ENCODE measurements around the gene SETBP1. TPM values are rescaled to one million over a fixed set of nuclear protein-coding genes. Genes with fewer than 3 reads are reported as not detected.

Gene SETBP1
- total and polyA plus RNA-seq, 2 of the 13 experiments (the other 11 are each of a cell fraction or from before 2014, with no cell fraction given): 0.18 to 0.65 TPM

DNA sequence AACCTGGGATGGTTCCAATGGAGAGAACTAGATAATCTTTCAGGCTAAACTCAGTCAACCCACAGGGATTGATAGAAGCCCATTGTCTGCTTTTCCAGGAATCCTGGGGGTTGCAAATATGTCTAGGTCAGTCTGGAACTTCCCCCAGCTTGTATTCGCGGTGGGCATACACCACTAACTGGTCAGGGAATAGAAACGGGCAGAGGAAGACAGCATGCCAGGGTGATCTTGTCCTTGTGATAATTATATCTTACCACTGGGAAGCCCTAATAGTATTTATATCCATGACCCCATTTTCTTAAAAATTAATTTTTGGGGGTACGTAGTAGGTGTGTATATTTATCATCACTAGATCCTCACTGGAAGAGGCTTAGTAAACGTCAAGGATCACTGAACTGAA is 101.9 kb downstream of the SETBP1 start (continued):
- TF ChIP-seq, protein P1, sequence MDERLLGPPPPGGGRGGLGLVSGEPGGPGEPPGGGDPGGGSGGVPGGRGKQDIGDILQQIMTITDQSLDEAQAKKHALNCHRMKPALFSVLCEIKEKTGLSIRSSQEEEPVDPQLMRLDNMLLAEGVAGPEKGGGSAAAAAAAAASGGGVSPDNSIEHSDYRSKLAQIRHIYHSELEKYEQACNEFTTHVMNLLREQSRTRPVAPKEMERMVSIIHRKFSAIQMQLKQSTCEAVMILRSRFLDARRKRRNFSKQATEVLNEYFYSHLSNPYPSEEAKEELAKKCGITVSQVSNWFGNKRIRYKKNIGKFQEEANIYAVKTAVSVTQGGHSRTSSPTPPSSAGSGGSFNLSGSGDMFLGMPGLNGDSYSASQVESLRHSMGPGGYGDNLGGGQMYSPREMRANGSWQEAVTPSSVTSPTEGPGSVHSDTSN (CRISPR knock-in tag; IDR thresholded peaks at IDR 0.05): no peak
- no peak for TF ChIP-seq AGO2 (optimal IDR thresholded peaks at IDR 0.05; ENCODE audit: low read depth, low read length)

DNA sequence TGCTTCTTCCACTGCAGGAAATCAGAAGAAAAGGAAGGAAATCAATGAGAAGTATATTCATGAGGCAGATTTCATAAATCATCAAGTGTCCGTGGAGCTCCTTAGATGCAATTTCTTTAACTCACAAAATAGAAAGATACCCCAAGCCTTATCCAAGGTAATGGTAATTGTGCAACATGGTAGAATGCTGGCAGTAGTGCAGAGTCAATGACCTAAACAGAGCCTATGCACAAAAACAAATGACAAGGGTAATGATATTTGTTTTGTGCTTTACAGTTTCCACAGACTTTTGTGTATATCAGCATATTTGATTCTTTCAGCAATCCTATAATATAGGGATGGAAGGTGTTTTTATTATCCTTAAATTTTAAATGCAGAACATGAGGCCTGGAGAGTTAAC is 102.7 kb downstream of the SETBP1 start:
- POLR2A ChIA-PET: no interaction called here
- DNase-seq (ENCODE audit: low spot score) (no peak), FAIRE-seq (no peak), ATAC-seq (no peak)
- Histone ChIP-seq H3K9ac (ENCODE audit: insufficient read depth, low read depth, low read length) (no peak overlapping the region), H2AFZ (ENCODE audit: low read length) (no peak overlapping the region), H4K20me1 (ENCODE audit: insufficient read depth, low read length) (no peaks in the 10 kb centered on the region), H3K9me3 (ENCODE audit: low read length) (no peaks in the 10 kb centered on the region), H3K36me3 (replicated peaks in 1 of 2; ENCODE audit: control insufficient read depth in 1 of 2, insufficient read depth in 2 of 2, low read length in 2 of 2) (no peaks in the 10 kb centered on the region), H3K79me2 (ENCODE audit: insufficient read depth, low read length) (no peaks in the 10 kb centered on the region), H3K4me1 (ENCODE audit: insufficient read depth, low read length) (peaks cover 8% of the 10 kb centered on the region), H3K4me3 (replicated peaks in 1 of 3; ENCODE audit: insufficient read depth in 1 of 3, low read depth in 2 of 3, low read length in 3 of 3) (no peak overlapping the region), H3K4me2 (ENCODE audit: low read depth, low read length) (no peak overlapping the region), H3K27ac (ENCODE audit: extremely low read length, insufficient read depth, low read length) (no peak overlapping the region), H3K27me3 (ENCODE audit: control insufficient read depth in 1 of 2, insufficient read depth in 2 of 2, low read length in 2 of 2) (no peaks in the 10 kb centered on the region; a peak in 1 of 5 replicates)
- CTCF ChIA-PET (ENCODE audit: low intra/inter-chr PET ratio, low total read pairs): no interaction called here
- 43% methylated on average over 1 of the region's 1 CpG for WGBS (ENCODE audit: low lambda C conversion rate)
- intact Hi-C loops (cut with micrococcal nuclease; ENCODE audit: unreplicated experiment) (no loop called here), in situ Hi-C loops (cut with HindIII; ENCODE audit: extremely low pct_ligation_motif_present, low pct_unique_long_range_greater_than_20kb) (loop anchor here (25.0 kb wide), 1 partner anchor 96 kb away; the partner anchor contains the start of gene SETBP1)
- BruUV-seq (replicated peaks): no TSS peak
- TF ChIP-seq MAFF (IDR thresholded peaks at IDR 0.05; ENCODE audit: low read depth, low read length) (0 out of 2 replicates have a peak, but pooled peaks have one; percentile 24), ATAD3A (CRISPR knock-in tag; IDR thresholded peaks at IDR 0.05) (no peak), ZNF563 (CRISPR knock-in tag; IDR thresholded peaks at IDR 0.05) (no peak), ZFP90 (CRISPR knock-in tag; IDR thresholded peaks at IDR 0.05; ENCODE audit: borderline replicate concordance) (no peak), GPN1 (CRISPR knock-in tag; IDR thresholded peaks at IDR 0.05; ENCODE audit: borderline replicate concordance) (no peak), EHMT2 (IDR thresholded peaks at IDR 0.05; ENCODE audit: borderline replicate concordance, low read depth, low read length) (no peak), MAFK (conservative IDR thresholded peaks at IDR 0.05 in 1 of 2, IDR thresholded peaks at IDR 0.05 in 1 of 2; ENCODE audit: low read length in 2 of 2) (0 out of 4 replicates have a peak, but pooled peaks have one; percentile 7 to 18), ZNF264 (CRISPR knock-in tag; IDR thresholded peaks at IDR 0.05) (no peak), CHCHD3 (CRISPR knock-in tag; IDR thresholded peaks at IDR 0.05) (no peak), SP2 (CRISPR knock-in tag; IDR thresholded peaks at IDR 0.05) (no peak), HOXA9 (CRISPR knock-in tag; IDR thresholded peaks at IDR 0.05; ENCODE audit: borderline replicate concordance) (no peak)
- TF ChIP-seq, protein P2, sequence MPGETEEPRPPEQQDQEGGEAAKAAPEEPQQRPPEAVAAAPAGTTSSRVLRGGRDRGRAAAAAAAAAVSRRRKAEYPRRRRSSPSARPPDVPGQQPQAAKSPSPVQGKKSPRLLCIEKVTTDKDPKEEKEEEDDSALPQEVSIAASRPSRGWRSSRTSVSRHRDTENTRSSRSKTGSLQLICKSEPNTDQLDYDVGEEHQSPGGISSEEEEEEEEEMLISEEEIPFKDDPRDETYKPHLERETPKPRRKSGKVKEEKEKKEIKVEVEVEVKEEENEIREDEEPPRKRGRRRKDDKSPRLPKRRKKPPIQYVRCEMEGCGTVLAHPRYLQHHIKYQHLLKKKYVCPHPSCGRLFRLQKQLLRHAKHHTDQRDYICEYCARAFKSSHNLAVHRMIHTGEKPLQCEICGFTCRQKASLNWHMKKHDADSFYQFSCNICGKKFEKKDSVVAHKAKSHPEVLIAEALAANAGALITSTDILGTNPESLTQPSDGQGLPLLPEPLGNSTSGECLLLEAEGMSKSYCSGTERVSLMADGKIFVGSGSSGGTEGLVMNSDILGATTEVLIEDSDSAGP (CRISPR knock-in tag; IDR thresholded peaks at IDR 0.05; ENCODE audit: borderline replicate concordance): no peak
- TF ChIP-seq, protein P3, sequence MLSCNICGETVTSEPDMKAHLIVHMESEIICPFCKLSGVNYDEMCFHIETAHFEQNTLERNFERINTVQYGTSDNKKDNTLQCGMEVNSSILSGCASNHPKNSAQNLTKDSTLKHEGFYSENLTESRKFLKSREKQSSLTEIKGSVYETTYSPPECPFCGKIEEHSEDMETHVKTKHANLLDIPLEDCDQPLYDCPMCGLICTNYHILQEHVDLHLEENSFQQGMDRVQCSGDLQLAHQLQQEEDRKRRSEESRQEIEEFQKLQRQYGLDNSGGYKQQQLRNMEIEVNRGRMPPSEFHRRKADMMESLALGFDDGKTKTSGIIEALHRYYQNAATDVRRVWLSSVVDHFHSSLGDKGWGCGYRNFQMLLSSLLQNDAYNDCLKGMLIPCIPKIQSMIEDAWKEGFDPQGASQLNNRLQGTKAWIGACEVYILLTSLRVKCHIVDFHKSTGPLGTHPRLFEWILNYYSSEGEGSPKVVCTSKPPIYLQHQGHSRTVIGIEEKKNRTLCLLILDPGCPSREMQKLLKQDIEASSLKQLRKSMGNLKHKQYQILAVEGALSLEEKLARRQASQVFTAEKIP (CRISPR knock-in tag; IDR thresholded peaks at IDR 0.05; ENCODE audit: borderline replicate concordance): no peak
- TF ChIP-seq, protein P4, sequence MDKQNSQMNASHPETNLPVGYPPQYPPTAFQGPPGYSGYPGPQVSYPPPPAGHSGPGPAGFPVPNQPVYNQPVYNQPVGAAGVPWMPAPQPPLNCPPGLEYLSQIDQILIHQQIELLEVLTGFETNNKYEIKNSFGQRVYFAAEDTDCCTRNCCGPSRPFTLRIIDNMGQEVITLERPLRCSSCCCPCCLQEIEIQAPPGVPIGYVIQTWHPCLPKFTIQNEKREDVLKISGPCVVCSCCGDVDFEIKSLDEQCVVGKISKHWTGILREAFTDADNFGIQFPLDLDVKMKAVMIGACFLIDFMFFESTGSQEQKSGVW (CRISPR knock-in tag; IDR thresholded peaks at IDR 0.05; ENCODE audit: borderline replicate concordance): no peak
- TF ChIP-seq, protein P5, sequence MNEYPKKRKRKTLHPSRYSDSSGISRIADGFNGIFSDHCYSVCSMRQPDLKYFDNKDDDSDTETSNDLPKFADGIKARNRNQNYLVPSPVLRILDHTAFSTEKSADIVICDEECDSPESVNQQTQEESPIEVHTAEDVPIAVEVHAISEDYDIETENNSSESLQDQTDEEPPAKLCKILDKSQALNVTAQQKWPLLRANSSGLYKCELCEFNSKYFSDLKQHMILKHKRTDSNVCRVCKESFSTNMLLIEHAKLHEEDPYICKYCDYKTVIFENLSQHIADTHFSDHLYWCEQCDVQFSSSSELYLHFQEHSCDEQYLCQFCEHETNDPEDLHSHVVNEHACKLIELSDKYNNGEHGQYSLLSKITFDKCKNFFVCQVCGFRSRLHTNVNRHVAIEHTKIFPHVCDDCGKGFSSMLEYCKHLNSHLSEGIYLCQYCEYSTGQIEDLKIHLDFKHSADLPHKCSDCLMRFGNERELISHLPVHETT (CRISPR knock-in tag; conservative IDR thresholded peaks at IDR 0.05): no peak
